ENCODE results near the gene FLII. TPM values are rescaled to one million over a fixed set of nuclear protein-coding genes. Genes with fewer than 3 reads are reported as not detected.

The FLII gene
- total RNA-seq, 2 donors from 2014 or later: 280 to 347 TPM

DNA sequence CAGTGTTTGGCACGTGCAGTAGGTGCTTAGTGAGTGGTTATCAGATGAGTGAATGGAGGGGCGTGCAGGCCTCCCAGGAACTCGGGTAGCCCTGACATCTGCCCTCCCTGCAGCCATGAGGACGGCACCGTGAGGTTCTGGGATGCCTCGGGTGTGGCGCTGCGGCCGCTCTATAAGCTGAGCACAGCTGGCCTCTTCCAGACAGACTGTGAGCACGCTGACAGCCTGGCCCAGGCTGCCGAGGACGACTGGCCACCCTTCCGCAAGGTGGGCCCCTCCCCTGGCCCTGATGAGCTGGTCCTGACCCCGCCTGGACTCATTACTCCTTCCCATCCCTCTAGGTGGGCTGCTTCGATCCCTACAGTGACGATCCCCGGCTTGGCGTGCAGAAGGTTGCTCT lies 22.0 kb downstream of the FLII start:
- Histone ChIP-seq H3K9me3 (no peaks in the 10 kb centered on the region), H3K36me3 (no peaks in the 10 kb centered on the region), H3K4me3 (no peak overlapping the region), H3K27ac (no peak overlapping the region), H3K4me1 (replicated peaks) (no peaks in the 10 kb centered on the region), H3K27me3 (replicated peaks; ENCODE audit: insufficient read depth) (no peaks in the 10 kb centered on the region)
- no peak for DNase-seq (ENCODE audit: low spot score)
- WGBS: 89% methylated on average over 18 of the region's 18 CpGs
- TF ChIP-seq POLR2AphosphoS5 (IDR thresholded peaks at IDR 0.05): no peak
- TF ChIP-seq, protein P1, sequence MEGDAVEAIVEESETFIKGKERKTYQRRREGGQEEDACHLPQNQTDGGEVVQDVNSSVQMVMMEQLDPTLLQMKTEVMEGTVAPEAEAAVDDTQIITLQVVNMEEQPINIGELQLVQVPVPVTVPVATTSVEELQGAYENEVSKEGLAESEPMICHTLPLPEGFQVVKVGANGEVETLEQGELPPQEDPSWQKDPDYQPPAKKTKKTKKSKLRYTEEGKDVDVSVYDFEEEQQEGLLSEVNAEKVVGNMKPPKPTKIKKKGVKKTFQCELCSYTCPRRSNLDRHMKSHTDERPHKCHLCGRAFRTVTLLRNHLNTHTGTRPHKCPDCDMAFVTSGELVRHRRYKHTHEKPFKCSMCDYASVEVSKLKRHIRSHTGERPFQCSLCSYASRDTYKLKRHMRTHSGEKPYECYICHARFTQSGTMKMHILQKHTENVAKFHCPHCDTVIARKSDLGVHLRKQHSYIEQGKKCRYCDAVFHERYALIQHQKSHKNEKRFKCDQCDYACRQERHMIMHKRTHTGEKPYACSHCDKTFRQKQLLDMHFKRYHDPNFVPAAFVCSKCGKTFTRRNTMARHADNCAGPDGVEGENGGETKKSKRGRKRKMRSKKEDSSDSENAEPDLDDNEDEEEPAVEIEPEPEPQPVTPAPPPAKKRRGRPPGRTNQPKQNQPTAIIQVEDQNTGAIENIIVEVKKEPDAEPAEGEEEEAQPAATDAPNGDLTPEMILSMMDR (IDR thresholded peaks at IDR 0.05): no peak
- intact Hi-C loops (cut with DNase I): no loop called here

DNA sequence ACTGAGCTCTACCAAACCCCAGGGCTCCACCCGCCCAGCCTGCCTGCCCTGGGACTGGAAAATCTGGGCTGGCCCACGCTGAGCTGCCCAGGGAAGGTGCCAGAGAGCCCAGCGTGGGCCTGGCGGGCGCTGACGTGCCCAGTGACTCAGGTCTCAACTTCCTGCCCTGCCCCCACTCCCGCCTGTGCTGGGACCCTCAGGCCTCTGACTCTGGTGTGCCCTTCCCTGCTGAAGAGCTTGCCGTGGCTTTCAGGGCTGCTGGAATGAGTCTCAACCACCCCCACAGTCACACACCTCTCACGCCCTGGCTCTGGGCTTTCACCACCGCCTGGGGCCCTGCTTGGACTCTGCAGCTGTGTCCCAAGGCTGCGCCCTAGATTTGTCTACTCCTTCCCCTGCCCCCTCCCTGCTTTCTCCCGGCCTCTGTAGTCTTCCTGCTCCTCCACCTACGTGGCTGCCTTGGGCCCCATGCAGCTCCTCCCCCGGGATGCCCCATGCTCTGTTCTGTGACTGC lies 22.7 kb downstream of the FLII start:
- no peak for DNase-seq (ENCODE audit: low spot score)
- 59% methylated on average over 14 of the region's 14 CpGs for WGBS
- H3K36me3 ChIP-seq: no peaks in the 10 kb centered on the region

DNA sequence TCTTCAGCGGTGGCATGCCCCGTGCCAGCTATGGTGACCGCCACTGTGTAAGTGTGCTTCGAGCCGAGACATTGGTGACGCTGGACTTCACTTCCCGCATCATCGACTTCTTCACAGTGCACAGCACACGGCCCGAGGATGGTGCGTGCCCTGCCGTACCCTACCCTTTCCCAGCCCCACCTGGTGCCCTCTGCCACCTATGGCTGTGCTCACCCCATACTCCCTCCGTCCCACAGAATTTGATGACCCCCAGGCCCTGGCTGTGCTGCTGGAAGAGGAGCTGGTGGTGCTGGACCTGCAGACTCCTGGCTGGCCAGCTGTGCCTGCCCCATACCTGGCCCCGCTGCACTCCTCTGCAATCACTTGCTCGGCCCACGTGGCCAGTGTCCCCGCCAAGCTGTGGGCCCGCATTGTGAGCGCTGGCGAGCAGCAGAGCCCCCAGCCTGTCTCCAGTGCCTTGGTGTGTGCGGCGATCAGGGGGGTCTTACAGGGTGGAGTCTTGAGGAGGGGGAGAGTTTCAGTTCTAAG lies 23.6 kb downstream of the FLII start:
- Histone ChIP-seq H3K4me1 (replicated peaks) (no peaks in the 10 kb centered on the region), H3K4me3 (no peak overlapping the region), H3K27me3 (replicated peaks; ENCODE audit: insufficient read depth) (no peaks in the 10 kb centered on the region), H3K27ac (no peak overlapping the region), H3K36me3 (no peaks in the 10 kb centered on the region), H3K9me3 (no peaks in the 10 kb centered on the region)
- no peak for DNase-seq (ENCODE audit: low spot score)
- intact Hi-C loops (cut with DNase I): no loop called here
- TF ChIP-seq, protein P1 (IDR thresholded peaks at IDR 0.05): no peak
- TF ChIP-seq POLR2AphosphoS5 (IDR thresholded peaks at IDR 0.05): no peak
- TF ChIP-seq POLR2A (IDR thresholded peaks at IDR 0.05): no peak
- WGBS: 97% methylated on average over 18 of the region's 22 CpGs

More for the DNA sequence above, 22.7 kb downstream of the FLII start:
- Histone ChIP-seq H3K9me3 (no peaks in the 10 kb centered on the region), H3K4me1 (replicated peaks) (no peaks in the 10 kb centered on the region), H3K27ac (no peak overlapping the region), H3K4me3 (no peak overlapping the region), H3K27me3 (replicated peaks; ENCODE audit: insufficient read depth) (no peaks in the 10 kb centered on the region)
- no peak for TF ChIP-seq POLR2AphosphoS5 (IDR thresholded peaks at IDR 0.05)
- TF ChIP-seq, protein P1 (IDR thresholded peaks at IDR 0.05): no peak
- peak; percentile 23 for TF ChIP-seq POLR2A (IDR thresholded peaks at IDR 0.05)
- intact Hi-C loops (cut with DNase I): no loop called here

DNA sequence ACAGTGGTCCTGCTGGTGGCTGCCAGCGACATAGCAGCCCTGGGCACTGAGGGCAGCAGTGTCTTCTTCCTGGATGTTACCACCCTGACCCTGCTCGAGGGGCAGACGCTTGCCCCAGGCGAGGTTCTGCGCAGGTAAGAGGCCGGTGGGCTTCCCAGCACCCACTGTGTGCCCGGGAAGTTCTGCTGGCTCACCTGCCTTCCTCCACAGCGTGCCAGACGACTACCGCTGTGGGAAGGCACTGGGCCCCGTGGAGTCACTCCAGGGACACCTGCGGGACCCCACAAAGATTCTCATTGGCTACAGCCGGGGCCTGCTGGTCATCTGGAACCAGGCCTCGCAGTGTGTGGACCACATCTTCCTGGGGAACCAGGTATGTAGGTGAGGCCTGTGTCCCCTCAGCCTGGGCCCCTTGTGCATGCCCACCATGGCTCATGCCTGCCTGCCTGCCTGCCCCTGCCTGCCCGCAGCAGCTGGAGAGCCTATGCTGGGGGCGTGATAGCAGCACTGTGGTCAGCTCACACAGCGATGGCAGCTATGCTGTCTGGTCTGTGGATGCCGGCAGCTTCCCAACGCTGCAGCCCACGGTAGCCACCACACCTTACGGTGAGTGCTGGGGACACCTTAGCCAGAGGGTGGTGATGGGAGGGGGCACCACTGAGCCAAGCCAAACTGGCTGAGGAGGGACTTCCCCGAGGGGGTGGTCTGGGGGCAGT lies 24.6 kb downstream of the FLII start:
- no peaks in the 10 kb centered on the region for H3K36me3 ChIP-seq
- H3K27me3 ChIP-seq (replicated peaks; ENCODE audit: insufficient read depth): no peaks in the 10 kb centered on the region
- WGBS: 93% methylated on average over 22 of the region's 22 CpGs
- H3K4me3 ChIP-seq: no peak overlapping the region
- no peak overlapping the region for H3K27ac ChIP-seq
- no peaks in the 10 kb centered on the region for H3K9me3 ChIP-seq
- H3K4me1 ChIP-seq (replicated peaks): no peaks in the 10 kb centered on the region
- intact Hi-C loops (cut with DNase I): no loop called here
- no peak for DNase-seq (ENCODE audit: low spot score)
- TF ChIP-seq POLR2AphosphoS5 (IDR thresholded peaks at IDR 0.05) (no peak), POLR2A (IDR thresholded peaks at IDR 0.05) (no peak)
- TF ChIP-seq, protein P1 (IDR thresholded peaks at IDR 0.05): no peak

DNA sequence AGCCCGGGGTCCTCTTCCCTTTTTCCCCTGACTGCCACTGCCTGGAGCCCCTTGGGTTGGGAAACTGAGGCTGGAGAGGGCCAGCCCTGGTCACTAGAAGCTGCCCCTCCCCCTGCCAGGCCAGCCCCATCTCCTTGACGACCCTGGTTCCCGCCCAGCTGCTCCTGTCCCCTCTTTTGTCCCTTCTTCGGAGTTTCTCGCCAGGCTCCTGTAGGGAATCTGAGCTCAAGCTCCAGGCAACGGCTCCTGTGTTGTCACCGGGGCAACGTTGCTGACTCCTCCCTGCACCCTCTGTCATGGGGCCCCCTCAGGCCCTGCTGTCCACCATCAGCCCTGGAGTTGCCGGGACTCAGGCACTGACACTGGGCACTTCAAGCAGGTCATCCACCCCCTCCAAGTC lies 27.4 kb downstream of the FLII start:
- Histone ChIP-seq H3K27me3 (replicated peaks; ENCODE audit: insufficient read depth) (no peaks in the 10 kb centered on the region), H3K4me1 (replicated peaks) (no peaks in the 10 kb centered on the region), H3K4me3 (no peak overlapping the region), H3K9me3 (no peaks in the 10 kb centered on the region), H3K27ac (no peak overlapping the region), H3K36me3 (no peaks in the 10 kb centered on the region)
- DNase-seq (ENCODE audit: low spot score): no peak
- TF ChIP-seq, protein P1 (IDR thresholded peaks at IDR 0.05): no peak
- TF ChIP-seq POLR2AphosphoS5 (IDR thresholded peaks at IDR 0.05) (no peak), POLR2A (IDR thresholded peaks at IDR 0.05) (no peak)
- 60% methylated on average over 9 of the region's 9 CpGs for WGBS
- intact Hi-C loops (cut with DNase I): no loop called here

Measured in prostate gland (tissue), 2 donors.